Measurements from ENCODE around the gene THBS4. TPM values are rescaled to one million over a fixed set of nuclear protein-coding genes. Genes with fewer than 3 reads are reported as not detected.

THBS4 gene
- total and polyA plus RNA-seq, 2 donors from 2014 or later, result 1.4 to 1.8 TPM

DNA sequence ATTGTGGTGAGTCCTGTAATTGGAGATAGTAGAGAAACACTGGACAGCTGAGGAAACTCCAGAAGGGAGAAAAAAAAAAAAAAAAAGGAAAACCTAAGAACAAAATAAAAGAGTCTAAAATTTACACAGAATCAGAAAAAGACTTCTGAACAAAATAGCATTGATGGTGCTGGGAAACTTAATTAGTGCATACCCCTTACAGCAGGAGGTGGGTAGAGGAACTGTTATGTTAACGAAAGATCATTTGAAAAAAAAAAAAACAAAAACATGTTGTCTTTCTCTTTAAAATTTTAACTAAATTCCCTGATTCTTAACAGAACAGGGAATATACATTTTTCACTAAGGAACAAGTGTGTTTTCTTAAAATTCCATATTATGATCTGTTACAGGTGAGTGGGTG, 32.5 kb upstream of the THBS4 start:
- intact Hi-C loops (cut with DNase I), result no loop called here
- Histone ChIP-seq H3K36me3 (ENCODE audit: control insufficient read depth in 2 of 3, insufficient read depth in 3 of 3, low read length in 3 of 3) (no peaks in the 10 kb centered on the region), H3K4me1 (ENCODE audit: control insufficient read depth in 2 of 3, insufficient read depth in 2 of 3, low read depth in 1 of 3, low read length in 3 of 3) (no peaks in the 10 kb centered on the region), H3K9me3 (ENCODE audit: control insufficient read depth in 2 of 3, insufficient read depth in 1 of 3, low read length in 3 of 3) (no peaks in the 10 kb centered on the region), H3K27ac (ENCODE audit: low read depth in 2 of 2, low read length in 2 of 2) (no peak overlapping the region), H3K27me3 (ENCODE audit: control insufficient read depth, insufficient read depth, low read length) (no peaks in the 10 kb centered on the region), H3K4me3 (ENCODE audit: low read length in 3 of 3) (no peak overlapping the region), H3K9ac (ENCODE audit: low read length in 3 of 3) (no peak overlapping the region)
- DNase-seq (no peak), FAIRE-seq (no peak)
- TF ChIP-seq, protein P1, sequence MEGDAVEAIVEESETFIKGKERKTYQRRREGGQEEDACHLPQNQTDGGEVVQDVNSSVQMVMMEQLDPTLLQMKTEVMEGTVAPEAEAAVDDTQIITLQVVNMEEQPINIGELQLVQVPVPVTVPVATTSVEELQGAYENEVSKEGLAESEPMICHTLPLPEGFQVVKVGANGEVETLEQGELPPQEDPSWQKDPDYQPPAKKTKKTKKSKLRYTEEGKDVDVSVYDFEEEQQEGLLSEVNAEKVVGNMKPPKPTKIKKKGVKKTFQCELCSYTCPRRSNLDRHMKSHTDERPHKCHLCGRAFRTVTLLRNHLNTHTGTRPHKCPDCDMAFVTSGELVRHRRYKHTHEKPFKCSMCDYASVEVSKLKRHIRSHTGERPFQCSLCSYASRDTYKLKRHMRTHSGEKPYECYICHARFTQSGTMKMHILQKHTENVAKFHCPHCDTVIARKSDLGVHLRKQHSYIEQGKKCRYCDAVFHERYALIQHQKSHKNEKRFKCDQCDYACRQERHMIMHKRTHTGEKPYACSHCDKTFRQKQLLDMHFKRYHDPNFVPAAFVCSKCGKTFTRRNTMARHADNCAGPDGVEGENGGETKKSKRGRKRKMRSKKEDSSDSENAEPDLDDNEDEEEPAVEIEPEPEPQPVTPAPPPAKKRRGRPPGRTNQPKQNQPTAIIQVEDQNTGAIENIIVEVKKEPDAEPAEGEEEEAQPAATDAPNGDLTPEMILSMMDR (IDR thresholded peaks at IDR 0.05; ENCODE audit: borderline replicate concordance, extremely low read depth, insufficient read depth), result no peak

DNA sequence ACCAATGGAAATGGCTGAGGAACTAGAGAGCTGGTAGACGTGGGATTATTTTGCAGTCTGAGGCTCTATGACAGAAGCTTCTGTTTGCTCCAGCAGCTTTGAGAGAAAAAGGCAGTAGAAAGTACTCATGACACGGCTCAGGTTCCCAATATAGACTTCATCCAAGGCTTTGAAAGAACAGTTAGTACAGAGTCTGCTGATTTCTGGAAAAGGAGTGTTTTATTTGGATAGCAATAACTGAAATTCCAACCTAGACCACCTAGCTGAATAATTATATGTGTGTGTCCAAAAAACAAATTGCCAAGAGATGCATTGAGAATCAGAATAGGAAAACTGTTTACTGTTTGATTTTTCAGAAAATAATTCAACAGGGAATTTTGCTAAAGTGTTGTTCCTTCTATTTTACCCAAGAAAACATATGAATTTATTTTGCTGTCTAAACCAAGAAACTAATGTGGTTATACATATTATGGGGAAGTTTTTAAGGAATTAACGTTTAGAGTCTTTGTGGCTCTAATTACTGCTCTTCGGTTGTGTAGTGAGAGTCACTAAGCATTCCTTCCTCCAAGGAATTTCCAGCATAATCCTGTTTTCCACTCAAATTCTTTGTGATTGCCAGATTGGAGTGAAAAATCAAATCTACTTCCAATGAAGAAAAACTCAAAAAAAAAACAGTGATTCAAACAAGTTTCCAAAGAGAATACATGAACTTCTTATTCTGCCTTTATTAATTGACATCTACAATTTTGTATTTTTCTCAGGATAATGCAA, 26.0 kb upstream of the THBS4 start:
- DNase-seq, result no peak
- no peak overlapping the region for H3K9ac ChIP-seq (ENCODE audit: low read length in 3 of 3)
- no peak overlapping the region for H3K27ac ChIP-seq (ENCODE audit: low read depth in 2 of 2, low read length in 2 of 2)
- no peaks in the 10 kb centered on the region for H3K27me3 ChIP-seq (ENCODE audit: control insufficient read depth, insufficient read depth, low read length)
- intact Hi-C loops (cut with DNase I), result no loop called here
- H3K9me3 ChIP-seq (ENCODE audit: control insufficient read depth in 2 of 3, insufficient read depth in 1 of 3, low read length in 3 of 3), result no peaks in the 10 kb centered on the region
- no peaks in the 10 kb centered on the region for H3K4me1 ChIP-seq (ENCODE audit: control insufficient read depth in 2 of 3, insufficient read depth in 2 of 3, low read depth in 1 of 3, low read length in 3 of 3)
- no peak for FAIRE-seq
- H3K36me3 ChIP-seq (ENCODE audit: control insufficient read depth in 2 of 3, insufficient read depth in 3 of 3, low read length in 3 of 3), result no peaks in the 10 kb centered on the region
- H3K4me3 ChIP-seq (ENCODE audit: low read length in 3 of 3), result no peak overlapping the region
- TF ChIP-seq, protein P1 (IDR thresholded peaks at IDR 0.05; ENCODE audit: borderline replicate concordance, extremely low read depth, insufficient read depth), result no peak

DNA sequence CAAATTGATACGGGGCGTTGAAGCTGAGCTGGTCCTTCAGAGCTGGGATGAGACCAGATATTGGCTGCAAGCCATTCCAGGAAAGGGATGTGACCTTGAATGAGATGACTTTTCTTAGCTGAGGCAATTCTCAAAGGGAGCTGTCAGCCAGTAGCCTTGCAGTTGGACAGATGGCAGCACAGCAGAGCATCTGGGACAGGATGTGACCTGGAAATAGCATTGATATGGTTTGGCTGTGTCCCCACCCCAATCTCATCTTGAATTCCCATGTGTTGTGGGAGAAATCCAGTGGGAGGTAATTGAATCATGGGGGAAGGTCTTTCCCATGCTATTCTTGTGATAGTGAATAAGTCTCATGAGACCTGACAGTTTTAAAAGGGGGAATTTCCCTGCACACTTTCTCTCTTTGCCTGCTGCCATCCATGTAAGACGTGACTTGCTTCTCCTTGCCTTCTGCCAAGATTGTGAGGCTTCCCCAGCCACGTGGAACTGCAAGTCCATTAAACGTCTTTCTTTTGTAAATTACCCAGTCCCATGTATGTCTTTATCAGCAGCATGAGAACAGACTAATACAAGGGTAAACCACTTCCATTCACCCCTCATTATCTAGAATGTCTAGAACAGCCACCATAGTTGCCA, 24.3 kb upstream of the THBS4 start:
- H3K9ac ChIP-seq (ENCODE audit: low read length in 3 of 3), result no peak overlapping the region
- no peak for FAIRE-seq
- no peaks in the 10 kb centered on the region for H3K27me3 ChIP-seq (ENCODE audit: control insufficient read depth, insufficient read depth, low read length)
- H3K4me1 ChIP-seq (ENCODE audit: control insufficient read depth in 2 of 3, insufficient read depth in 2 of 3, low read depth in 1 of 3, low read length in 3 of 3), result no peaks in the 10 kb centered on the region
- no peak overlapping the region for H3K4me3 ChIP-seq (ENCODE audit: low read length in 3 of 3)
- no peak for DNase-seq
- intact Hi-C loops (cut with DNase I), result no loop called here
- H3K9me3 ChIP-seq (ENCODE audit: control insufficient read depth in 2 of 3, insufficient read depth in 1 of 3, low read length in 3 of 3), result no peaks in the 10 kb centered on the region
- H3K27ac ChIP-seq (ENCODE audit: low read depth in 2 of 2, low read length in 2 of 2), result no peak overlapping the region
- TF ChIP-seq, protein P1 (IDR thresholded peaks at IDR 0.05; ENCODE audit: borderline replicate concordance, extremely low read depth, insufficient read depth), result no peak
- H3K36me3 ChIP-seq (ENCODE audit: control insufficient read depth in 2 of 3, insufficient read depth in 3 of 3, low read length in 3 of 3), result no peaks in the 10 kb centered on the region
